HG03175 (cell line): Measurements from ENCODE around the gene EXD3.
"Not testable (repeated sequence)": the region's sequence is repeated elsewhere in the genome, so short reads cannot be mapped to it uniquely, and the experiment has no call there.

Experiments used
- ATAC-seq: cut with Tn5 transposase; IDR thresholded peaks from one replicate; pipeline ENCODE4 v1.9.1; 2021; ENCODE audit warnings: mild to moderate bottlenecking, moderate library complexity; ENCODE audit not compliant: unreplicated experiment

The EXD3 gene

GRCh38 chr9:137394866-137395665, 27.9 kb downstream of the EXD3 start:
- no peak for ATAC-seq

- ATAC-seq = no peak
Measured at GRCh38 chr9:137393176-137394150, 29.5 kb downstream of the EXD3 start.

GRCh38 chr9:137392232-137393007, 30.5 kb downstream of the EXD3 start:
- ATAC-seq = no peak

GRCh38 chr9:137391411-137391754, 31.6 kb downstream of the EXD3 start:
- no peak for ATAC-seq

DNA sequence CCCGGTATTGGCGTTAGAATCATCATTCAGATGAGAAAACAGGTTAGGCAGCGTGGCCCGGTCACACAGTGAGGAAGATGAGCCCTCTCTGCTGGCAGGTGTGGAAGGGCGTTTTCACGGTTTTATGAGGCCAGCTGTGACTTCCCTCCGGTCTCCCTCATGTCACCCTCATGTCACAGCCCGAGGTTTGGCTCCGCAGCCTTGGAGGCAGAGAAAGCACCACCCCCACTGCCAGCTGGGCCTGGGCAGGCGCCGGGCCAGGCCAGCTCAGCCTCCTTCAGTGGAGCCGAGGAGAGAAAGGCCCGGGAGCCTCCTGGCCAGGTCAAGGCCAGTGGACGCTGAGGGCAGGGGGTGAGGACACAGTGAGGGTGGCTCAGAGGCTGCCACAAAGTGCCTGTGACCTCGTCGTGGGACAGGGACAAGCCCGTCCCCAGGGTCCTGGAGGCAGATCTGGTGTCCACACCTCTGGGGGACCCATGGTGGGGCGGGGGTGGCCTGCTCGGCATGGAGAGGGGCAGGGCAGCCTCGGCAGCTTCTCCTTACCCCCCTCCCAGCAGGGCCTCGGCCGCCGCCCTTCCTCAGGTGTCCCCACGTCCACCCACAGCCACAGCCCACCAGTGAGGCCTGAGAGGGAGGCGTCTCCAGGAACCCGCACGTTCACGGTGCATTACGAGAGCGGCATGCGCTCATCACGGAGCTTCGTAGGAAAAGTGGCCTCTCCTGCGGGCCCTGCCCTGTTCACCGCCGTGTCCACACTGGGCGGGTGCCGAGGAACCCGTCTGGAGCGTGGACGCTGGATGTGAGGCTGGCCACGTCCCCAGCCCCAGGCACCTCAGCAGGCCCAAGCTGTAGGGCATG, 32.2 kb downstream of the EXD3 start:
- ATAC-seq = no peak

DNA sequence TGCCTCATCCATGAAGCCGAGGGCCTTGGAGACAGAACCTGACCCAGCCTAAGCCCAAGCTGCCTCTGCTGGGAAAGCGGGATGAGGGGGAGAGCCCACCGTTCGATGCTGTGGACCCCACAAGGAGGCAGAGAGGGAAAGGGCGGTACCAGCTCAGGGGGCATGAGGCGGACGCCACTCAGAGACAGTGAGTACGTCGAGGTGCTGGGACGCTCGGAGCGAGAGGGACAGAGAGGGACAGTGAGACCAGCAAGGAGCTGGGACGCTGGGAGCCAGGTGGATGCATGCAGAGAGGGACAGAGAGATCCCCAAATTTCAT, 33.6 kb downstream of the EXD3 start:
- no peak for ATAC-seq

DNA sequence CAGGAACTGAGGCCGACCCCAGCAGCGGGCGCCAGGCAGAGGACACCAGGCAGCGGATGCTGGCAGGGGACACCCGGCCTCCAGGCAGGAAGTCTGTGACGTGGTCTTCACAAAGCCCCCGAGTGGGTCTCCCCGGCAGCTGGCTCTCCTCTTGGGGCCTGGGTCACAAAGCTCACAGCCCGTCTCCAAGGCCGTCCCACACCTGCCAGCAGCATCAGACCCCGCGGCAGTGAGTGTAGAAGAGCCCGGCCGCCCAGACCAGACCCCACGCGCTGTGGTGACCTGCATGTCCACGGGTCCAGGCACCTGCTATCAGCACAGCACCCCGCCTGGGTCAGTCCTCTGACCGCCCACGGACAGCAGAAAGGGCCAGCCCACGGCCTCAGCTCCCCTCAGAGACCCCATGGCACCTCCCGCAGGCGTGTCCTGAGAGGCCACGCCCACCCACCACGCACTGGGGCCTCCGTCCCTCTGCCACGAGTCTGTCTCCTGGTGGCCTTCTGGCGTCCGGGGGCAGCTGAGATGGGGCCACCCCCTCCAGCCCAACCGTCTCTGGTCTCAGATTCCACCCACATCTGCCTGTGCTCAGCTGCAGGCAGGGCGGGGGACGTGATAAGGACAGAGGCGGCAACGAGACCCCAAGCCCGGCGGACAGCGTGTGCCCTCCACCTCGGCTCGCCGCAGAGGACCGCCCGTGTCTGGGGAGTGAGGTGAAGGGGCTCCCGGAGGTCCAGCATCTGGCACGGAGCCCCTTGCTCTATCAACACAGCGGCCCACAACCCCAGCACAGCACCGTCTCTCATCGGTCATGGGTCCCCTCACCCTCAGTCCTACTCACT, 34.2 kb downstream of the EXD3 start:
- ATAC-seq = no peak

- no peak for ATAC-seq
Measured at GRCh38 chr9:137387891-137388560, 34.9 kb downstream of the EXD3 start.

DNA sequence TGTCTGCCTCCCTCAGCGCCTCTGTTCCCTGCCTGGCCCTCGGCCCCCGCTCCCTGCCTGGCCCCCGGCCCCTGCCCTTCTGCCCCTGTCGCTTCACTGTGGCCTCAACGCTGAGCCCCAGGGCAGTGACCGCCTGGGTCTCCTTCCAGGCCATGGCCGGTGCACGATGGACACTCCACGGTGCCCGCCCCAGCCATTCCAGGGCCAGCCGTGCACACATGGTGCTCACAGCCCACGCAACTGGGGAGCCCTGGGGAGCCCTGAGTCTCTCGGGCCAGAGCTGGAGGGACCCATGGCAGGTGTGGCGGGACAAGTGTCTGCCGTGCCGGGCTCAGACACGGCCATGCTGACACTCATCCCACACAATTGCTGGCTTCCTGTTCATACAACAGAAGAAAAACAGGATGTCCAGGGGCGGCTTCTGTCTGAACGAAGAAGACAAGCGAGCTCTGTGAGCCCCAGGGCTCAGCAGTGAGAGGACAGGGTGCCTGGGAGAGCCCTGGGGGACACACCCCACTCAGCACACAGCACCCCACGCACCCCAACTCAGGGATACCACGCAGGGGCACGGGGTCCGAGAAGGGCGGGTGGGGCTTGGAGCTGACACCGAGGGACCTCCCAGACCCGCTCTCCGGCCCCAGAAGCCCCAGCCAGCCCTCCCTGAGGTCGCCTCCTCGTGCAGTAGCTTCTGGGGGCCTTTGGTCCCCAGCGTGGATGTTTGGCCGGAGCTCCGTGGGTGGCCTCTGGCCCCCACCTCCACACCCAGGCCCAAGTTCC, 35.7 kb downstream of the EXD3 start:
- ATAC-seq = no peak

- not testable (repeated sequence) for ATAC-seq
Measured at GRCh38 chr9:137386507-137387113, 36.4 kb downstream of the EXD3 start.

- ATAC-seq = no peak
Measured at GRCh38 chr9:137385061-137385655, 37.8 kb downstream of the EXD3 start.

GRCh38 chr9:137383784-137384756, 38.9 kb downstream of the EXD3 start:
- ATAC-seq = no peak

GRCh38 chr9:137383081-137383783, 39.7 kb downstream of the EXD3 start:
- no peak for ATAC-seq

GRCh38 chr9:137382444-137383080, 40.4 kb downstream of the EXD3 start:
- no peak for ATAC-seq
